ENCODE results near the gene COX17. TPM values are rescaled to one million over a fixed set of nuclear protein-coding genes. Genes with fewer than 3 reads are reported as not detected.

COX17 gene
- total and polyA plus RNA-seq, 2 of the 13 experiments (the other 11 are each of a cell fraction or from before 2014, with no cell fraction given): 41.4 to 51.0 TPM

- TF ChIP-seq DZIP1 (CRISPR knock-in tag; IDR thresholded peaks at IDR 0.05): no peak
- TF ChIP-seq ELF3 (CRISPR knock-in tag; IDR thresholded peaks at IDR 0.05): peak; percentile 75
- peak; percentile 84 for TF ChIP-seq GATAD1 (CRISPR knock-in tag; IDR thresholded peaks at IDR 0.05)
- no peak for TF ChIP-seq IKZF1 (IDR thresholded peaks at IDR 0.05)
- TF ChIP-seq MAFK (conservative IDR thresholded peaks at IDR 0.05 in 1 of 2, IDR thresholded peaks at IDR 0.05 in 1 of 2; ENCODE audit: low read length in 2 of 2): no peak
- TF ChIP-seq HOXA9 (CRISPR knock-in tag; IDR thresholded peaks at IDR 0.05; ENCODE audit: borderline replicate concordance): no peak
- TF ChIP-seq SALL1 (CRISPR knock-in tag; IDR thresholded peaks at IDR 0.05): peak; percentile 69
- TF ChIP-seq SMAD1 (CRISPR knock-in tag; IDR thresholded peaks at IDR 0.05; ENCODE audit: borderline replicate concordance, low read depth): no peak
- peak; percentile 64 for TF ChIP-seq HNF4A (CRISPR knock-in tag; IDR thresholded peaks at IDR 0.05)
- peak; percentile 60; the same call in 1 of the 2 replicates for TF ChIP-seq ZNF205 (CRISPR knock-in tag; IDR thresholded peaks at IDR 0.05)
- 0 out of 2 replicates have a peak, but pooled peaks have one; percentile 24 for TF ChIP-seq ZNF792 (CRISPR knock-in tag; IDR thresholded peaks at IDR 0.05)
- TF ChIP-seq WIZ (CRISPR knock-in tag; IDR thresholded peaks at IDR 0.05): peak; percentile 75; the same call in 1 of the 2 replicates
- TF ChIP-seq SPEN (CRISPR knock-in tag; IDR thresholded peaks at IDR 0.05; ENCODE audit: low read depth): peak; percentile 81
- TF ChIP-seq POGK (CRISPR knock-in tag; conservative IDR thresholded peaks at IDR 0.05): peak; percentile 80
- TF ChIP-seq HES4 (CRISPR knock-in tag; IDR thresholded peaks at IDR 0.05; ENCODE audit: borderline replicate concordance): 0 out of 2 replicates have a peak, but pooled peaks have one; percentile 52
- peak; percentile 56; the same call in 1 of the 2 replicates for TF ChIP-seq NR2F6 (IDR thresholded peaks at IDR 0.05)
- TF ChIP-seq NR2F6 (CRISPR knock-in tag; IDR thresholded peaks at IDR 0.05): peak; percentile 92
- TF ChIP-seq MTF2 (CRISPR knock-in tag; IDR thresholded peaks at IDR 0.05; ENCODE audit: borderline replicate concordance): peak; percentile 67; the same call in 1 of the 2 replicates
- TF ChIP-seq FLYWCH1 (CRISPR knock-in tag; IDR thresholded peaks at IDR 0.05): no peak
- TF ChIP-seq BCL6 (CRISPR knock-in tag; IDR thresholded peaks at IDR 0.05): peak; percentile 13; the same call in 1 of the 2 replicates
- TF ChIP-seq ZBTB7B (CRISPR knock-in tag; IDR thresholded peaks at IDR 0.05): 0 out of 2 replicates have a peak, but pooled peaks have one; percentile 32
- TF ChIP-seq CEBPG (CRISPR knock-in tag; IDR thresholded peaks at IDR 0.05): no peak
- no peak for TF ChIP-seq PBX2 (CRISPR knock-in tag; IDR thresholded peaks at IDR 0.05)
- no peak for TF ChIP-seq ZNF850 (CRISPR knock-in tag; conservative IDR thresholded peaks at IDR 0.05)
- TF ChIP-seq MYC (CRISPR knock-in tag; IDR thresholded peaks at IDR 0.05; ENCODE audit: borderline replicate concordance): peak; percentile 49; the same call in 1 of the 2 replicates
- no peak for TF ChIP-seq ZNF672 (CRISPR knock-in tag; IDR thresholded peaks at IDR 0.05)
- TF ChIP-seq U2AF2 (IDR thresholded peaks at IDR 0.05; ENCODE audit: low read depth, low read length): no peak
These were observed at the start of gene COX17 (continued) for GRCh38 chr3:119676771-119677640.
